NCI-H526 treated with DMSO at 0.1 percent for 48 hours (cell line): ENCODE measurements around the gene PAM.
A peak's percentile ranks its signal among the peaks of the same experiment; 100 is the strongest.
"Not testable (repeated sequence)": the region's sequence is repeated elsewhere in the genome, so short reads cannot be mapped to it uniquely, and the experiment has no call there.

Experiments
- DNase-seq: peaks from one replicate; lab custom pipeline; 2025; lab: John Stamatoyannopoulos, UW

Gene PAM

DNA sequence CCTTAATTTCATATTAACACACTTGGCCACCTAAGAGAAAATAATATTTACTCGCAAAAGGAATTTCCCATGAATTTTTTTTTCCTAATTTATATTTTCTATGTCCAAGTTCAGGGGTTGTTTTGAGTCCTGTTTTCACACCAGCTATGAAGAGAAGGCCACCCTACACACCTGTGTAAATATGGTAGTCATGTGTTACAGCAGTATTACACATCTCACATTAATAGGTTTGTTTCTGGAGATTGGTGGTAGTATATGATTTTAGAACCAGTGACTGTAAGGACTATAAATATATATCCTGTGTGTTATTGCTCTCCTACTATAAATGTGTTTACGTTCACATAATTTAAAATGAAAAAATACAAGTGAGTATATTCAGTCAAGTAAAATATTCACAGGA is 147.5 kb downstream of the PAM start:
- peak; percentile 60 for DNase-seq

- DNase-seq = peak; percentile 92
These were observed 148.2 kb downstream of the PAM start for GRCh38 chr5:102903074-102903871.

DNA sequence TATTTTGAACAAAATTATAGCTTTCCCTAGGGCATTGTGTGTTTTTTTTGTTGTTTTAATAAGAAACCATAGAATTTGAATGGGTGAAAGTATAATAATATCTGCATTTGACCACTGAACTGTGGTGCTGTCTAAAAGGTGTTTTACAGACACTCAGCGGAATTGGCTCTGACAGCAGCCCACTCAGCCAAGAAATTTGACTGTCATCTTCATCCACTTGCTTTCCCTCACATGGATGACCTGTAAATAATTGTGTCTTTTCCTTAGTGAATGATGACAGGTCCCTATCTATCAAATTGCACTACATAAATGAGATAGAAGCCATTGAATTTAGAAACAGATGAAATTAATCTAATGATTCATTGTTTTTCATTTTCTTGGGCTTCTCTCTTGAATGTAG is 150.0 kb downstream of the PAM start:
- no peak for DNase-seq

DNA sequence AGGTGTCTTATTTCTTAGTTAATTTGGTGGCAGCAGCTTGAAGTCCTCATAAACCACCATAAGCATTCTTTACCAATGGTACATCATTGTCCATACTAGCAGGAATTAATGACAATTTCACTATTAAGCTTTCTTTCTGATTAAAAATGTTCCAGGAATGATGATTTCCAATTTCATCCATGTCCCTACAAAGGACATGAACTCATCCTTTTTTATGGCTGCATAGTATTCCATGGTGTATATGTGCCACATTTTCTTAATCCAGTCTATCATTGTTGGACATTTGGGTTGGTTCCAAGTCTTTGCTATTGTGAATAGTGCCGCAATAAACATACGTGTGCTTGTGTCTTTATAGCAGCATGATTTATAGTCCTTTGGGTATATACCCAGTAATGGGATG is 152.0 kb downstream of the PAM start:
- DNase-seq = not testable (repeated sequence)

- peak; percentile 55 for DNase-seq
These were observed 155.4 kb downstream of the PAM start for GRCh38 chr5:102910240-102911226.

DNA sequence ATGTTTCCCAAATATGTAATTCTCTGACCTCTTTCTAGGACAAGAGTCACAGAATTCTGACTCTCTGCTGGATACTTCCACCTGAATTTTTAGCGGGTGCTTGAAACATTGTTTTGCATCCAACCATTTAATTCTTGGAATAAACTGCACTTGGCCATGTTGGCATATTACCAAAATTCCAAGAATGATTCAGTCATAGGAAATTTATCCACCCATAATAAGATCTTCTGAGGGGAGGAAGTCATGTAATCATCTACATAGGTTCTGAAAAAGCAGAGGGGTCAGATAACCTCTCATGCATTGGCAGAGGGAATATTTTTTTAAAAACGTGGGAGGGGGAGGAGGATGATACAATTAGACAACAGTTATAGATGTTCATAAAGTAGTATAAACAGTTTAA is 156.9 kb downstream of the PAM start:
- no peak for DNase-seq

DNA sequence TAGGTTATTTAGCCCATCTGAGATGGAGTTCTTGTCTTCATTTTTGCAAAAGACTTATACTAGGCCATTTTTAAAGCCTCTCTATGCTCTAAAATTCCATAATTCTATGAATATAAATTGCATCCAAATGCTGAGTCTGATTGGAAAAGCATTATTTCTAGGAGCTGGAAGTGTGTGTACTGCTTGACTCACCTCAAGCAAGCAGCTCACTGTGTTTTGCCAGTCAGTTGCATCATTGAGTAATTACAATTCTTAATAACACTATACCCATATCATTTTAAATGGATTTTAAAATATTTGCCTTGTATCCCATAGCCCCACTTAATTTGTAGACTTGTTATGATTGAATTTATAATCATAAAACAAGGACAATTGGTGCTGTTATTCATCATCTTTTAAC is 161.0 kb downstream of the PAM start:
- no peak for DNase-seq

- DNase-seq = peak; percentile 65
These were observed 164.0 kb downstream of the PAM start for GRCh38 chr5:102918986-102919610.

GRCh38 chr5:102920762-102921161 is 165.7 kb downstream of the PAM start:
- DNase-seq = no peak

- no peak for DNase-seq
These were observed 166.4 kb downstream of the PAM start for GRCh38 chr5:102921341-102922044.

- no peak for DNase-seq
These were observed 167.1 kb downstream of the PAM start for GRCh38 chr5:102922111-102922720.

DNA sequence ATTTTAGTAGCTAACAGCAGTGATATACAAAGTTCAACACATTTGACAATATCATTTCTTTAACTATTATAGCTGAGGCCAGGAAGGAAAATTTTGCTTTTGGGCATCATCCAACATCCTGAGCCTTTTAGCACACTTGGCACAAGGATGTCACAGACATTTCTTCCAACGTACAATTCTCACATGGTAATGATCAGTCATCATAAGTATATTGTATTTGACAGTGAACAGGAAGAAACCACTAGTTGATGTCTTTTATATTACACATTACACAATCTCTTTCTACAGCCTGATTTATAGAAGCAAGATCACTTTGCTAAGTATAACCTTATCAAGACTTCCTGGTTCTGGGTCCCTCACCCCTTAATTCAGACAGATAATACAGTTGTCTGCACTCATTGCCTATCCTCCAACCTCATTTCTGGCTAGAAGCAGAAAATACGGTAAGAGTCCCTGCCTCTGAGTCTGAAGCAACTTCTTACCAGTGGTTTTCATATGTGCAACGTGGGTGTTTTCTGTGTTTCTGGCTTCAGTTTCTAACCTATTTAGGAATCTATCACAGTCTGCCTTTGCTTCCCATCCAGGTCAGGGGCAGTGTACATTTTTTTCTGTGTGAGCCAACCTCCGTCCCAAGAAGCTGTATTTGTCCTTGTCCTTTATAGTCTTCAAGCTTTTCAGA is 167.8 kb downstream of the PAM start:
- DNase-seq = no peak

DNA sequence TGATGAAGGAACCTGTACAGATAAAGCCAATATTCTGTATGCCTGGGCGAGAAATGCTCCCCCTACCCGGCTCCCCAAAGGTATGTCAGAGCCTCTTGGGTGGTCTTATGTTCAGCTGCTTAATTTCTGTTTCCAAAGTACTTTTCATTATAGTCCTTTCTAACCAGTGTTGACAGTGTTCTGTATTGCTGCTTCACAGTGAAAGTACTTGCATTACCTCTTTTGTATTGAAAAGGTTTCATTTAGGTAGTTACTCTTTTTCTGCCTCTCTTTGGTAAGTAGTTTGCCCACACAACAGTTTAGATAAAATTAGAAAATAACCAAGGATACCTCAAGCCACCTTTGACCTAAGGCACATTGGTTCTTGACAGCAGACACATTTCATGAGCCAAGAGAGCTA is 169.9 kb downstream of the PAM start:
- no peak for DNase-seq

DNA sequence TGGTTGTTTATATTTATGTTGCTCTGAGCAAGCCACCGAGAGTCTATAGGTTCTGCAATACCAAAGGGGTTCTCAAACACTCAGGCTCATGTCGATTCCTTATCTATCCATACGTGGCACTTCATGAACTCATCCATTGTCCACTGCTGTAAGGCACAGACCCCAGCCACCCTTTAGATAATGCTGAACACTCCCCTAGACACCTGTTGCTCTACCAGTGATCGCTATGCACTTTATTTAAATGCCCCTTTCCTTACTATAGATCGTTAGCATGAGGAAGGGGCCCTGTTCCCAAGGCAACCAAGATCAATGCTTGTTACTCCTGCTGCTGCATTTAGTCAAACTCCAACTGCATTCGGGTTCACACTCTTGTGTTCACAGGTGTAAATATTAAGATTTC is 171.9 kb downstream of the PAM start:
- DNase-seq = no peak

DNA sequence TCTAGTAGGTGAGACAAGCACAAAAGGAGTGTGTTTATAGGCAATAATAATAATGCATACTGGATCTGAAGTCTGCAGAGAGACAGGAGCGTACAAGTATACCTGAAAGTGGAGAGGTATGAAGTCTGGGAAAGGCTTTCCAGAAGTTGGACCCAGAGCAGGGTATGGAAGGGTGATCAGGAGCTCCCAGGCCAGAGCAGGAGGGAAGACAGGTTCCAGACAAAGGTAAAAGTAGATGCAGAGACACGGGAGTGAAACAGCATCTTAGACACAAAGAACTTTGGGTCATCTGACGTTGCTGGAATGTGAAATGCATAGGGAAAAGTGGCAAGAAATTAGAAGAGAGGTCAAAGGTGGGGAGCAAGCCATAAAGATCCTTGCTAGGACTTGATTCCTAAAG is 175.1 kb downstream of the PAM start:
- DNase-seq = no peak

GRCh38 chr5:102931085-102931725 is 176.1 kb downstream of the PAM start:
- no peak for DNase-seq

- DNase-seq = no peak
These were observed 177.7 kb downstream of the PAM start for GRCh38 chr5:102932781-102933180.

DNA sequence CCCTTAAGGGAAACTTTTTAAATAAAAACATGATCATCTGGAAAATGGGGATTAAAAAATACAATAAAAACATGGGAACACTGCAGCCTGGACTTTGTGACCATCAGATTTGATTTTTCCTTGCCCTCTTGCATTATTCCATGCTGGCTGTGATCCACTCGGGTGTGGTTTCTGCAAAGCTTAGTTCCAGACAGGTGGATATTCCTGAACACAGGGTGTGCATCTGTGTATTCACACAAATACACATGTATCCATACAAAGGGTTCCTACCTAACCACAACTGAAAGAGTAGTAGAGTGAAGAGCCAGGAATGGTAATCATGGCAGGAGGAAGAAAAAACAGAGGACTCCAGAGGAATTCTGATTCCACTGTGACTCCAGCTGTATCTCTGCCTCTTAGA is 178.2 kb downstream of the PAM start:
- no peak for DNase-seq

GRCh38 chr5:102933721-102934459 is 178.8 kb downstream of the PAM start:
- DNase-seq = no peak

- no peak for DNase-seq
These were observed 182.8 kb downstream of the PAM start for GRCh38 chr5:102937894-102938293.
